Measurements from ENCODE around the gene CDH24. TPM values are rescaled to one million over a fixed set of nuclear protein-coding genes. Genes with fewer than 3 reads are reported as not detected.

The CDH24 gene
- total RNA-seq, 4 donors from 2014 or later, result 0.36 to 1.7 (median 0.58) TPM

DNA sequence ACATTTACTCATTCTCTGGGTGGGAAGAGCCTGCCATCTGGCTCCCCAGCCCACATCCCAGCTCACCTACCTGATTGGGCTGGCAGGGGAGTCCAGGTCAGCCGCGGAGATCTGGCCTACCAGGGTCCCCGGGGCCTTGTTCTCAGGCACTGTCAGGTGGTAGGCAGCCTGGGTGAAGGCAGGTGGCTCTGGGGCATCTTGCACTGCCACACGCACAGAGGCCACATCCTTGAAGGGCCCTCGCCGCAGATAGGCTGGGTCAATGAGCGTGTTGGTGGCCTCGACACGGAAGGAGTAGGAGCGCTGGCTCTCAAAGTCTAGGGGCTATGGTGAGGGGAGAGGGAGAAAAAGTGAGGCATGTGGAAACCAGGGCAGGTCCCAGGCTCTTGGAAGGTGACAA, 3.9 kb downstream of the CDH24 start:
- no peak for DNase-seq
- H3K4me1 ChIP-seq, result peaks cover 3 to 8% of the 10 kb centered on the region in 2 donors
- no peak overlapping the region for H3K27ac ChIP-seq
- no peaks in the 10 kb centered on the region for H3K9me3 ChIP-seq
- H3K27me3 ChIP-seq, result no peaks in the 10 kb centered on the region
- no peak for ATAC-seq
- no peak overlapping the region for H3K4me3 ChIP-seq
- TF ChIP-seq, protein P1, sequence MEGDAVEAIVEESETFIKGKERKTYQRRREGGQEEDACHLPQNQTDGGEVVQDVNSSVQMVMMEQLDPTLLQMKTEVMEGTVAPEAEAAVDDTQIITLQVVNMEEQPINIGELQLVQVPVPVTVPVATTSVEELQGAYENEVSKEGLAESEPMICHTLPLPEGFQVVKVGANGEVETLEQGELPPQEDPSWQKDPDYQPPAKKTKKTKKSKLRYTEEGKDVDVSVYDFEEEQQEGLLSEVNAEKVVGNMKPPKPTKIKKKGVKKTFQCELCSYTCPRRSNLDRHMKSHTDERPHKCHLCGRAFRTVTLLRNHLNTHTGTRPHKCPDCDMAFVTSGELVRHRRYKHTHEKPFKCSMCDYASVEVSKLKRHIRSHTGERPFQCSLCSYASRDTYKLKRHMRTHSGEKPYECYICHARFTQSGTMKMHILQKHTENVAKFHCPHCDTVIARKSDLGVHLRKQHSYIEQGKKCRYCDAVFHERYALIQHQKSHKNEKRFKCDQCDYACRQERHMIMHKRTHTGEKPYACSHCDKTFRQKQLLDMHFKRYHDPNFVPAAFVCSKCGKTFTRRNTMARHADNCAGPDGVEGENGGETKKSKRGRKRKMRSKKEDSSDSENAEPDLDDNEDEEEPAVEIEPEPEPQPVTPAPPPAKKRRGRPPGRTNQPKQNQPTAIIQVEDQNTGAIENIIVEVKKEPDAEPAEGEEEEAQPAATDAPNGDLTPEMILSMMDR (IDR thresholded peaks at IDR 0.05 in 4 of 5, conservative IDR thresholded peaks at IDR 0.05 in 1 of 5), result no peak
- no peak for TF ChIP-seq POLR2A (IDR thresholded peaks at IDR 0.05)
- intact Hi-C loops (cut with DNase I; ENCODE audit: low total_unique reads), result no loop called here
- in situ Hi-C loops (cut with MboI; ENCODE audit: low sequenced_read_pairs in 4 of 4), result loop anchor here in 2 of 4 donors (5.0 kb wide), 2 partner anchors 61 to 66 kb away; no protein-coding TSS in a partner anchor
- H3K36me3 ChIP-seq, result no peaks in the 10 kb centered on the region

GRCh38 chr14:23052671-23053070, 4.6 kb downstream of the CDH24 start:
- no peak for TF ChIP-seq POLR2A (IDR thresholded peaks at IDR 0.05)
- TF ChIP-seq, protein P1 (IDR thresholded peaks at IDR 0.05 in 4 of 5, conservative IDR thresholded peaks at IDR 0.05 in 1 of 5), result no peak
- DNase-seq, result no peak
- Histone ChIP-seq H3K9me3 (no peaks in the 10 kb centered on the region), H3K36me3 (no peaks in the 10 kb centered on the region), H3K4me3 (no peak overlapping the region), H3K27ac (no peak overlapping the region), H3K4me1 (peaks cover under 1 to 8% of the 10 kb centered on the region in 2 donors), H3K27me3 (no peaks in the 10 kb centered on the region)
- ATAC-seq, result no peak
- in situ Hi-C loops (cut with MboI; ENCODE audit: low sequenced_read_pairs in 4 of 4), result loop anchor here in 2 of 4 donors (5.0 kb wide), 2 partner anchors 60 to 65 kb away; no protein-coding TSS in a partner anchor
- intact Hi-C loops (cut with DNase I; ENCODE audit: low total_unique reads), result no loop called here

- ATAC-seq (no peak), DNase-seq (no peak)
- no peak overlapping the region for H3K4me3 ChIP-seq
- H3K27me3 ChIP-seq, result no peaks in the 10 kb centered on the region
- no peaks in the 10 kb centered on the region for H3K9me3 ChIP-seq
- in situ Hi-C loops (cut with MboI; ENCODE audit: low sequenced_read_pairs in 4 of 4) (loop anchor here in 2 of 4 donors (5.0 kb wide), 2 partner anchors 60 to 65 kb away; no protein-coding TSS in a partner anchor), intact Hi-C loops (cut with DNase I; ENCODE audit: low total_unique reads) (no loop called here)
- H3K27ac ChIP-seq, result no peak overlapping the region
- no peak for TF ChIP-seq POLR2A (IDR thresholded peaks at IDR 0.05)
- TF ChIP-seq, protein P1 (IDR thresholded peaks at IDR 0.05 in 4 of 5, conservative IDR thresholded peaks at IDR 0.05 in 1 of 5), result no peak
- H3K4me1 ChIP-seq, result peaks cover 0 to 8% of the 10 kb centered on the region in 2 donors
- no peaks in the 10 kb centered on the region for H3K36me3 ChIP-seq
These were observed 5.1 kb downstream of the CDH24 start for GRCh38 chr14:23052182-23052623.

DNA sequence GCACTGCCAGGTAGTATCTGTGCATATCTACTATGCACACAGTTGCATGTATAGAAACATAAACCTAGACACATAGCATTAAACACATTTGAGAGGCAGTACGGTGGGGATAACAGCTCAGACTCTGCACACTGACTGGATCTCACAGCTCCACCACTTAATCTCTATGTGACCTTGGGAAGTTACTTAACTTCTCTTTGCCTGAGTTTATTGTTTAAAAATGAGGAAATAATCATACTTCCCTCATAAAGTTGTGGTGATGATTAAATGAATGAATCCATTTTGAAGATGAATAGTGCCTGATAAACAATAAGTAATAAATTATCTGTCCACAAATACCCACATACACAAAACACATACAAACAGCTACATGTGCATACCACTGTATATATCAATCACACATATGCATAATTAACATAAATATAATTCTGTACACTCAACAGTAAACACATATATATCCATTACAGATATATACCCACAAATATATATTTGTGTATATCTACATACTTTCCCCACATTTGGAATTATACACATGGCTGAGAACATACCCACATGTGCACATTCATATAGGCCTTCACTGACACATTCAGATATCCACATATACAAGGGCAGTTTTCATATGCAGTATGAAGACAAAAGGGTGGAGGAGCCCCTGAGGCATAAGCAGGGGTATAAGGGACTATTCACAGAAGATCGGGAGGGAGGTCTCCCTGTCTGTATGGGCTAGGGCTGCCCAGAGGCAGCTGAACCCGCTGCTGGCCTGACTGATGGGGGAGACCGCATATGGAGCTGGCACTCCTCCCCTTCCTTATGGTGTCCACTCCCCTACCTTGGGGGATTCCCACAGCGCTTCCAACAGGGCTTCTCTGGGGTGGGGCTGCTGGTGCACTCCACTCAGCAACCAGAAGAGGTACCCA, 5.9 kb downstream of the CDH24 start:
- intact Hi-C loops (cut with DNase I; ENCODE audit: low total_unique reads) (no loop called here), in situ Hi-C loops (cut with MboI; ENCODE audit: low sequenced_read_pairs in 4 of 4) (loop anchor here in 2 of 4 donors (5.0 kb wide), 2 partner anchors 59 to 64 kb away; no protein-coding TSS in a partner anchor)
- ATAC-seq (no peak), DNase-seq (no peak)
- Histone ChIP-seq H3K9me3 (no peaks in the 10 kb centered on the region), H3K27me3 (no peaks in the 10 kb centered on the region), H3K27ac (no peak overlapping the region), H3K4me1 (peaks cover 0 to under 1% of the 10 kb centered on the region in 2 donors), H3K36me3 (no peaks in the 10 kb centered on the region), H3K4me3 (no peak overlapping the region)
- TF ChIP-seq POLR2A (IDR thresholded peaks at IDR 0.05), result no peak
- TF ChIP-seq, protein P1 (IDR thresholded peaks at IDR 0.05 in 4 of 5, conservative IDR thresholded peaks at IDR 0.05 in 1 of 5), result no peak
